GM19351 (cell line): Measurements from ENCODE around the gene APRT.

Experiments used
- ATAC-seq: cut with Tn5 transposase; IDR thresholded peaks from one replicate; pipeline ENCODE4 v1.9.1; 2021; ENCODE audit warnings: mild to moderate bottlenecking, moderate library complexity; ENCODE audit not compliant: unreplicated experiment

APRT gene

GRCh38 chr16:88842308-88842756 lies 30.6 kb upstream of the APRT start:
- no peak for ATAC-seq

GRCh38 chr16:88841521-88842307 lies 30.0 kb upstream of the APRT start:
- no peak for ATAC-seq

- ATAC-seq = no peak
Observed at GRCh38 chr16:88840600-88841215, 29.0 kb upstream of the APRT start.

- ATAC-seq = no peak
Observed at GRCh38 chr16:88839745-88840599, 28.2 kb upstream of the APRT start.

GRCh38 chr16:88839026-88839529 lies 27.4 kb upstream of the APRT start:
- ATAC-seq = no peak

- ATAC-seq = no peak
Observed at GRCh38 chr16:88838566-88838965, 26.8 kb upstream of the APRT start.

- no peak for ATAC-seq
Observed at GRCh38 chr16:88837806-88838205, 26.1 kb upstream of the APRT start.

- ATAC-seq = no peak
Observed at GRCh38 chr16:88836791-88837190, 25.1 kb upstream of the APRT start.

GRCh38 chr16:88835818-88836217 lies 24.1 kb upstream of the APRT start:
- no peak for ATAC-seq

GRCh38 chr16:88835383-88835782 lies 23.7 kb upstream of the APRT start:
- ATAC-seq = no peak

GRCh38 chr16:88834670-88835069 lies 22.9 kb upstream of the APRT start:
- ATAC-seq = no peak

- ATAC-seq = no peak
Observed at GRCh38 chr16:88833086-88833485, 21.4 kb upstream of the APRT start.

GRCh38 chr16:88831838-88832237 lies 20.1 kb upstream of the APRT start:
- no peak for ATAC-seq

GRCh38 chr16:88830783-88831182 lies 19.1 kb upstream of the APRT start:
- no peak for ATAC-seq

GRCh38 chr16:88830258-88830657 lies 18.5 kb upstream of the APRT start:
- ATAC-seq = no peak

- no peak for ATAC-seq
Observed at GRCh38 chr16:88828711-88829110, 17.0 kb upstream of the APRT start.

- no peak for ATAC-seq
Observed at GRCh38 chr16:88827727-88828126, 16.0 kb upstream of the APRT start.

GRCh38 chr16:88826070-88826840 lies 14.5 kb upstream of the APRT start:
- ATAC-seq = no peak

- ATAC-seq = no peak
Observed at GRCh38 chr16:88825146-88825545, 13.4 kb upstream of the APRT start.

GRCh38 chr16:88824256-88825077 lies 12.7 kb upstream of the APRT start:
- ATAC-seq = no peak
